GM19395 (cell line): ENCODE measurements around the gene KRT1.

Experiments
- ATAC-seq: cut with Tn5 transposase; IDR thresholded peaks from one replicate; pipeline ENCODE4 v1.9.1; 2021; ENCODE audit warnings: mild to moderate bottlenecking, moderate library complexity; ENCODE audit not compliant: unreplicated experiment

KRT1 gene

GRCh38 chr12:52641468-52641867 lies 38.7 kb downstream of the KRT1 start:
- no peak for ATAC-seq

GRCh38 chr12:52637299-52637698 lies 42.9 kb downstream of the KRT1 start:
- no peak for ATAC-seq

DNA sequence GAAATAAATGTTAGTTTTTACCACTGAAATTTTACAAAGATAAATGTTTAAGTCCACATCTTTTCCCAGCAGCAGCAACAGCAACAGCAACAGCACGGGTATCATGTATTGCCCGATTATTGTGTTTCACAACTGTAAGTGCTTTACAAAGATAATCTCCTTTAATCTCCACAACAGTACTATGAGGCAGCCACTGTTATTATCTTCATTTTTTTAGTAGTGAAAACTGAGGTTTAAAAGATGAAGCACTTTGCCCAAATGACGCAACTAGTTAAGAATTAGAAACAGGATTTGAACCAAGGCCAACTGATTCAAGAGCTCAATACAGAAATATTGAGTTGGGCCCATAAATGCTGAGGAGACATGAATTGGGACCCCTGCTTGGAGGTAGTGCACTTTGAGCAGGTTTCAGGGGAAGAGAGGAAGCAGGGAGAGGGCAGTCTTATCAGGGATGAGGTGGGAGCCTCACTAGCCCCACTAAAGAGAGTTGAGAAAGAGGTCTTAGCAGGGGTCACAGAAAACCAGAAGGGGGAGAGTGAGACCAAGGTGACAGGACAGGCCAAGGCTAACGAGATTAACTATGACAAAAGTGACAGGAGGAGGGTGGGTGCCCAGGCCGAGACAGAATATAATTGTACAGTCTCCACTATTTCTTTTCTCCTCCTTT lies 43.5 kb downstream of the KRT1 start:
- ATAC-seq, result no peak

- ATAC-seq, result no peak
Measured at GRCh38 chr12:52636189-52636588, 44.0 kb downstream of the KRT1 start.

DNA sequence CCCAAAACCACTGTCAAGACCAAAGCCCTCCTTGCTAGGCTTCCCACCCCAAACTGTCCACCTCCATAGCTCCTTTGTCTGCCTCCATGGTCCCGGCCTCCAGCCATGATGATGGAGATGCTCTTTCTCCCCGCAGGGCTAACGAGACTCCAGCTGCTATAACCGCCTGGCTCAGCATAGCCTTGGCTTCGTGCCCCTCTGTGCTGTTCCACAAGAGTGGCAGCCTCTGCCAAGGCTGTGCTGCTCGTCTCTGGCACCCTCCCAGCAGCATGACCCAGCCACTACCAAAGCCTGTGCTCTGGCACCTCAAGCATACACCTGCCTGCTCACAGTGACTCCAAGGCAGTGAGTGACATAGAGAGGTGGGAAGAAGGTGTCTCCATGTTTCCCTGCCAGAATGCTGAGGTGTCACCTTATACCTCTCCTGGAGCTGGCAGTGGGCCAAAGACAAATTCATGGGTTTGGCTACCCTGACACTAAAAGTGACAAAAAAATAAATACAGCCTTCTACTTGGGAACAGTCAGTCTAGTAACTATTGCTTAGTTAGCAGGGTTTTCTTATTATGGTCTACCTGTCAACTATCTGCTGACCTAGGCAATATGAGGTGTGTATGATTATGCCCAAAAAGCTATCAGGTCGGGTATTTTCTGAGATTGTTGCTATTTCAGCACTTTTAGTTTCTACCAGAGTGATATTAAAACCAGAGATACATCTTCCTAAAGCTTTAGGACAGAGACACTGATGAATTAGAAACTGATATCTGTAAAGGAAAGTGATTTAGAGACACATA lies 45.7 kb downstream of the KRT1 start:
- no peak for ATAC-seq

GRCh38 chr12:52633383-52633782 lies 46.8 kb downstream of the KRT1 start:
- no peak for ATAC-seq

DNA sequence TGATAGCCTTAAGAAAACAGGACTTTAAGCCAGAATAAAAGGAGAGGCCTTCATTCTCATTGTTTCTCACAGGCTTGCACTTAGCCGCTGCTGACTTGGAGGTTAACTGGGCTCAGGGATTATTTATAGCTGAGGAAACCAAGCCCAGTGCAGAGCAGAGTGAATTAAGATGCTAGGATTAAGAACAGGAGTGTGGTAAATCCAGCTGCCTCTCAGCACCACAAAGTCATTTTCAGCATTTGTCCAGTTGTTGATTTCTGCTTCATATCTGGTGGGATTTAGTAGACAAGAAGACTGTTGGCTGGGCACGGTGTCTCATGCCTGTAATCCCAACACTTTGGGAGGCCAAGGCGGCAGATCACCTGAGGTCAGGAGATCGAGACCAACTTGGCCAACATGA lies 47.6 kb downstream of the KRT1 start:
- ATAC-seq, result no peak

DNA sequence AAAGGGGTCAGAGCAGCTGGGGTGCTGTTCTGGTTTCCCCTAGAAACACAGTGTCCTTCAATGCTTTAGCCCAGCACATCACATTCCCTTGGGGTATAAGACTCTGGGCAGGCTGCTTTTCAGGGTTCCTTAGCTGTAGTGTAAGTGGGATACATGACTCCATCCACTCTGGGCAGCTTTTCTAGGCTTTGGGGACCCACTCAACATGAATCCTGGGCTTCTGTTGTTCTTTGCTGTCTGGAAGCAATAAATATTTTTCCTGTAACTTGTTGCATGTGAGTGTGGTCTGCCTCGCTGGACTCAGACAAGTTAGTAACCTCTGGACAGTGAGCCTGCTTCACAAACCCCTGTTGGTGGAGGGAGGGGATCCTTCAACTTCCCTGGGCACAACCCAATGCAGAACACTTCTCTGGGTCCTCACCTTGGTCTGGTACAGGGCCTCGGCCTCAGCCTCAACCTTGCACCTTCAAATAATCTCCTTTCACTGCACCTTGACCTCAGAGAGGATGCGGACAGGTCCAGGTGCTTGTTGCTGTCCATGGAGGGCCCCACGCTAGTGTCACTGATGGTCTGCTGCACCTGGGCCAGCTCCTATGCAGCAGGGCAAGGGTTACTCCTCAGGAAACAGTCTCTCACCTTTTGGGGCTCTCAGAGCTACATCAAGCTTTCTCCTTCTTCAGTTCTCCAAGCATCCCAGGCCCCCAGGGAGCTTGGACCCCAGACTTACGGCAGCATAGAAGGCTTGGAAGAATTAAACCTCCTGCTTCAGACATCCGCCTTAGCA lies 48.3 kb downstream of the KRT1 start:
- ATAC-seq, result no peak

GRCh38 chr12:52631264-52631663 lies 48.9 kb downstream of the KRT1 start:
- no peak for ATAC-seq

DNA sequence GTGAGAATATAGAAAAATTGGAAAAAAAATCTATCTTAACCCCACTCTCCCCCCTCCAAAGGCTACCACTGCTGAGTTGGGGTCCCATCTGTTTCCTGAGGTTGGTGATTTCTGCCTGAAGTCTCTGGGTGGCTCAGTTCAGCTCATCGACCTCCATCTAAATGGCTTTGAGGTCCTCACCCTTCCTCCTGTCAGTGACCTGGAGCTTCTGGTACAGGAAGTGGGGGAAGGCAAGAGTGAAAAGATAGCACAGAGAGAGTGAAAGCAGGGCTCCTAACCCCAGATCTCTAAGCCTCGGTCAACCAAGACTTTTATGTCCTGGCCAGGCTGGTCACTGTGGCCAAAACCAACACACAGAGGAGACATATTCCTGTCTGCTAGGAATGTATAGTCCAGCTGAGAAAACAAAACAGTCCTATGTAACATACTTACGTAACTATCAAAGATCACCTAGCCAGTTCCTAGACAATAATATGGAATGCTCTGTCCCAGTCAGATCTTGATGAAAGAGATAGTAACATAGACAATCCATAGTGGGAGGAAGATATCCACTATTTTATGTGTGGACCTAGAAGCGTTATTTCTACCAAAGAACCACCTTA lies 49.5 kb downstream of the KRT1 start:
- ATAC-seq, result no peak

DNA sequence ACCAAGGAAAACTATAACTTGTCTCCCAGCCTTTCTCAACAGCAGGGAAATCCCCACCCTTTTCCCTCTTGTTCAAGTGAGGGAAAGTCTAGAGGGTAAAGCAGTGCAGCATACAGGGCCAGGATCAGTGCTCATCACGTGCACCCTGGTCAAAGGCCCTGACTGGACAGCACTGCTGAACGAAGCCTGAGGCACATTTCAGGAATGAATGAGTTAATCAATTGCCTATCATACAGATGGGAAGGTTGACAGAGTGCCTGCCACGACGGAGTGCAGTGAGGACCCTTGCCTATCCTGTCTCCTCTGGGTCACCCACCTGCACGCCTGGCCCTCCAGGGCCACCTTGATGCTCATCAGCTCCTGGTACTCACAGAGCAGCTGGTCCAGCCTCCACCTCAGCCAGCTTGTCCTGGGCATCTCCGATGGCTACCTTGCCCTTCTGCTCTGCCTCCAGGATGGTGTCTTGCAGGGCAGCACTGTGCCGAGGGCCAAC lies 50.2 kb downstream of the KRT1 start:
- no peak for ATAC-seq

DNA sequence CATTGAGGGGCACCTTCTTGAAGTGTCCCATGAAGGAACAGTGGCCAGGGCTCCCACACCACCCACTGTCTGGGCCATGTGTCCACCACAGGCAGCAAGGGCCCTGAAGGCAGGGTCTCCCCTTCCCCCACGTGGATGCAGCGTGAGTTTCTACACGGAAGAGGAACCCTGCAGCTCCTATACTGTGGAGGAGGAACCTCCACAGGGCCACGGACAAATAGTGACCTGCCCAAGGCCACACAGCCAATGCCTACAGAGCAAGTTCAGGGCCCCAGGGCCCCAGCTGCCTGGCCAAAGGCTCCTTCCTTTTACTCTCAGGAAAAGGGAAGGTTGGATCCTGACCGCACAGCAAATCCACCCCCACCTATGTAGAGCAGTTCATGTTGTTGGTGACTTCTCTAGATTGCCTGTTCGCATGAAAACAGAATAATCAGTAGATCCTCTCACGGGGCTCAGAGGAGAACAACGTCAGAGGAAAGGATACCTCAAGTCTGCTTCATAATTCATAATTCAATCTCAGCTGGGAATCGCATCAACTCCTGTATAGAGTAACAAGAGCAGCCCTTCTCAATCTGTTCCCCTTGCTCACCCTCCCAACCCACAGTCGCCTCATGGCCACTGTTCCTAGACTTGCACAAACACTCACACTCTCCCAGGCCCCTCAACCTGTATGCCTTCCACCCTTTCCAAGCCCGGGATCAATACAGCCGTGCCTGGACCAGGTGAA lies 50.8 kb downstream of the KRT1 start:
- ATAC-seq, result no peak

- ATAC-seq, result no peak
Measured at GRCh38 chr12:52628841-52629240, 51.4 kb downstream of the KRT1 start.

- ATAC-seq, result no peak
Measured at GRCh38 chr12:52628111-52628507, 52.1 kb downstream of the KRT1 start.

DNA sequence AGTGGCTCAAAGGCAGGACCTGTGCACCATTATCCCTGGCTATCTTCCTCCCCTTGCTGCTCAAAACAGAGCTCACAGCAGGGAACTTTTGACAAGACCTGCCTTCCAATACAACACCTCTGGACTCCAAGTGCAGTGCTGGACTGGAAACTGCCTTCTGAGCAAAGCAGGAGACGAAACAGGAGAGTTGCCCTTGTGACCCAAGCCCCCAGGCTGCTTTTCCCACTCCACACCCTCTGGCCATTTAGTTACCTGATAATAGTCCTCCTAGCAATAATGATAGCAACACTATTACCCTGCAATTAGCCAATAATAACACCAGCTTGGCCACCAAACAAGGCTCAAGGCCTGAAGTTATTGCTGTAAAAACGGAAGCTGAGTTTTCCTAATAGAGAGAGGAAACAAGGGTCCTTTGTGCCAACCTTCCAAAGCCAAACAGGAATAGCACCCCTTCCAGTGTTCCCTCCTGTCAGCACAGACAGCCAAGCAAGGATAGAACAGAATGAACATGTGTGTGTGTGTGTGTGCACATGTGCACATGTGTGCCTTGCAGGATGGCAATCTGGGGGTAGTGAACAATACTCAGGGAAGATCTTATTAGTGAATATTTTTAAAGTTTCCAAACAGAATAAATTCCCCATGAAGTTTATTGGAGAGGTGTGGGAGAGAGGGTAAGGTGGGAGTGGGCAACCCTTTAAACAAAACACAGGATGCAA lies 52.7 kb downstream of the KRT1 start:
- ATAC-seq, result no peak
